GM18505 (cell line): ENCODE measurements around the gene NCAN.

ENCODE experiments used
- ATAC-seq: cut with Tn5 transposase; IDR thresholded peaks from one replicate; pipeline ENCODE4 v1.9.1; 2021; ENCODE audit not compliant: unreplicated experiment
- POLR2A ChIP-seq: IDR thresholded peaks from 4 replicates; pipeline ENCODE4 v1.6.1; 2011; ENCODE audit warnings: borderline replicate concordance; ENCODE audit not compliant: insufficient read depth, insufficient read length; ENCODE audit errors: extremely low read depth

The NCAN gene

DNA sequence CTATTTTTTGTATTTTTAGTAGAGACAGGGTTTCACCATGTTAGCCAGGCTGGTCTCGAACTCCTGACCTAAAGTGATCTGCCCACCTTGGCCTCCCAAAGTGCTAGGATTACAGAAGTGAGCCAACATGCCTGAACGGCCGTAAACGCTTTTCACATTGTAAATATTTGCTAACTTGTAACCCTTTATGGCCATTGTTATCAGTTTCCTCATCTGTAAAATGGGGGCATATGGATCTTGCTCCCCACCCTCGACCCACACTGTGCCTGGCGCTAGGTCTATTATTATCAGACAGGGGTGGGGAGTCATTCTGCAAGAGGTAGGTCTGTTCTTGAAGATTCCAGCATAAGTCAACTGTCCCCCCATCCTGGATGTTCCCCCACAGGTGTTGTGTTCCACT is 11.9 kb downstream of the NCAN start:
- no peak for ATAC-seq
- TF ChIP-seq POLR2A: no peak

DNA sequence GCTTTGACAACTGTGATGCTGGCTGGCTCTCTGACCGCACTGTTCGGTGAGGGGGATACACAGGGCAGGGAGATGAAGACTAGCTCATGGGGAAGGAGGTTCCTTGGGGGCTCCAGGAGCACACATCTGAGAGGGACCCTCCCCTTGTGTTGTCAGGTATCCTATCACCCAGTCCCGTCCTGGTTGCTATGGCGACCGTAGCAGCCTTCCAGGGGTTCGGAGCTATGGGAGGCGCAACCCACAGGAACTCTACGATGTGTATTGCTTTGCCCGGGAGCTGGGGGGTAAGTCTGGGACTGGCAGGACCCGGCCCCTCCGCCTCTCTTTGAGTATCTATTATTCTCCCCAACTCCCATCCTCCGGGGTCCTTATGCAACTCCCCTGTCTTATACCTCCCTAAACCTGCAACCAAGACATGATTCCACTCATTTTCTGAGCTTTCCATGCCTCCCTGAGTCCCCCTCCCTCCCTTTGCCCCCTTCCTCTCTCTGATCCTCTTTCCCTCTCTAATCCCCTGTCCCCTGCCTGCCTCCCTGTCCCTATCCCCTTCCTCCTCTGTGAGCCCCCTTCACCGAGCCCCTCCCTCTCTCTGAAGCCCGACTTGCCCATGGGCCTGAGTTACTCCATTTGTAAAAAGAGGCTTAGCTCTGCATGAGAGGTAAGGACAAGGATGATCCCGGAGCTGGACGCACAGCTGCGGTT is 12.5 kb downstream of the NCAN start:
- TF ChIP-seq POLR2A: no peak

DNA sequence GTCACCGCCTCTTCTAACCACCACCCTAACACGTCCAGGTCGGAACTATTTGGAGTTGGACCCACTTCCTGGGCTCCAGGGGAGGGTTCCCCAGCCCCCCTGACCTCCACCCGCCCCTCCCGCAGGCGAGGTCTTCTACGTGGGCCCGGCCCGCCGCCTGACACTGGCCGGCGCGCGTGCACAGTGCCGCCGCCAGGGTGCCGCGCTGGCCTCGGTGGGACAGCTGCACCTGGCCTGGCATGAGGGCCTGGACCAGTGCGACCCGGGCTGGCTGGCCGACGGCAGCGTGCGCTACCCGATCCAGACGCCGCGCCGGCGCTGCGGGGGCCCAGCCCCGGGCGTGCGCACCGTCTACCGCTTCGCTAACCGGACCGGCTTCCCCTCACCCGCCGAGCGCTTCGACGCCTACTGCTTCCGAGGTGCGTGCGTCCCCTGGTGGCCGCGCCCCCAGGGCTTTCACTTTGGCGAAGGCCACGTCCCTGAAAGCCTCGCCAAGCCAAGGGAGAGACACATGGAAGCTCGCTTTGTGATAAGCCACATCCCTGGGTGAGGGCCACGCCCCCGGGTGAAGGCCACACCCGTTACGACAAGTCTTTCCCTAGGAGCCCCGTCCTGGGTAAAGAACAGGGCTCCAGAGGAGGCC is 13.2 kb downstream of the NCAN start:
- ATAC-seq: peak; percentile 64
- no peak for TF ChIP-seq POLR2A

More for the DNA sequence above, 12.5 kb downstream of the NCAN start:
- peak; percentile 19 for ATAC-seq

DNA sequence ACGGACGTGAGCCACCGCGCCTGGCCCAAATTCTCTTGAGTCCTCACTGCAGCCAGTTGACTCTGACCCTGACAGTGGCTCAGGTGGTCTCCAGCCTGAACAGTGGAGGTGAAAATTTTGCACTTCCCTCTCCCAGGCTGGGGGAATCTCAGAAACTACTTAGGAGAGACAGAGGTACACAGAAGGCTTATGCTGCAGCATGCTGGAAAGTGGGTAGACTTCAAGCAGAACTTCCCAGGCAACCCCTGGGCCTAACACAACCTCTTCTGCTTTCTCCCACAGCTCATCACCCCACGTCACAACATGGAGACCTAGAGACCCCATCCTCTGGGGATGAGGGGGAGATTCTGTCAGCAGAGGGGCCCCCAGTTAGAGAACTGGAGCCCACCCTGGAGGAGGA is 14.4 kb downstream of the NCAN start:
- TF ChIP-seq POLR2A: no peak
- no peak for ATAC-seq

DNA sequence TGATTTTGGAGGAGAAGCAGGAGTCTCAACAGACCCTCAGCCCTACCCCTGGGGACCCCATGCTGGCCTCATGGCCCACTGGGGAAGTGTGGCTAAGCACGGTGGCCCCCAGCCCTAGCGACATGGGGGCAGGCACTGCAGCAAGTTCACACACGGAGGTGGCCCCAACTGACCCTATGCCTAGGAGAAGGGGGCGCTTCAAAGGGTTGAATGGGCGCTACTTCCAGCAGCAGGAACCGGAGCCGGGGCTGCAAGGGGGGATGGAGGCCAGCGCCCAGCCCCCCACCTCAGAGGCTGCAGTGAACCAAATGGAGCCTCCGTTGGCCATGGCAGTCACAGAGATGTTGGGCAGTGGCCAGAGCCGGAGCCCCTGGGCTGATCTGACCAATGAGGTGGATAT is 14.9 kb downstream of the NCAN start:
- TF ChIP-seq POLR2A: no peak
- no peak for ATAC-seq

DNA sequence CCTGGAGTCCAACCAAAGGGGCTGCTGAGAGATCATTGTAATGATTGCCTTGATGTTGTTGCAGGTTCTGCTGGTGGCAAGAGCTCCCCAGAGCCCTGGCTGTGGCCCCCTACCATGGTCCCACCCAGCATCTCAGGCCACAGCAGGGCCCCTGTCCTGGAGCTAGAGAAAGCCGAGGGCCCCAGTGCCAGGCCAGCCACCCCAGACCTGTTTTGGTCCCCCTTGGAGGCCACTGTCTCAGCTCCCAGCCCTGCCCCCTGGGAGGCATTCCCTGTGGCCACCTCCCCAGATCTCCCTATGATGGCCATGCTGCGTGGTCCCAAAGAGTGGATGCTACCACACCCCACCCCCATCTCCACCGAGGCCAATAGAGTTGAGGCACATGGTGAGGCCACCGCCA is 15.5 kb downstream of the NCAN start:
- no peak for ATAC-seq
- TF ChIP-seq POLR2A: no peak

DNA sequence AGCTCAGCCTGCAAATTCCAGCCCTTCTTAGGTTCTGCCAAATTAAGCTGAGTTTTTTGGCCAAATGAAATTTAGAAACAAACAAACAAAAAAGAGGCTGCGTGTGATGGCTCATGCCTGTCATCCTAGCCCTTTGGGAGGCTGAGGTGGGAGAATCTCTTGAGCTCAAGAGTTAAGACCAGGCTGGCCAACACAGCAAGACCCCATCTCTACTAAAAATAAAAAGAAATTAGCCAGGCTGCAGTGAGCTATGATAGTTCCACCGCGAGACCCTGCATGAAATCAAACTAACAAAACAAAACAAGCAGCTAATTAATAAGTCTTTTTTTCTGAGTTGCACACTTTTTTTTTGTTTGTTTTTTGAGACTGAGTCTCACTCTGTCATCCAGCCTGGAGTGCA is 17.9 kb downstream of the NCAN start:
- ATAC-seq: no peak
- TF ChIP-seq POLR2A: no peak

DNA sequence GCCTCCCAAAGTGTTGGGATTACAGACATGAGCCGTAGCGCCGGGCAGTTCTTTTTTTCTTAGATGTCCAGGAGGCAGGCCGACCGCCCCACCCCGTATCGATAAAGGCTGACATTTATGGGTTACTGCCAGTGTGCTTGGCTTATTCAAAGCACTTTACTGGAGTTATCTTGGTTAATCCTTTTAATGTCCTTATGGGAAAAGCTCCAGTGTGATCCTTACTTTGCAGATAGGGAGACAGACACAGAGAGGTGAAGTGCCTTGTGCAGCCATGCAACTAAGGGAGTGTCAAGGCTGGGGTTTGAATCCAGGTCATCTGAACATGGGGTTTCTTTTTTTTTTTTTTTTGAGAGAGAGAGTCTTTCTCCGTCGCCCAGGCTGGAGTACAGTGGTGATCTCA is 19.2 kb downstream of the NCAN start:
- ATAC-seq: no peak
- no peak for TF ChIP-seq POLR2A

DNA sequence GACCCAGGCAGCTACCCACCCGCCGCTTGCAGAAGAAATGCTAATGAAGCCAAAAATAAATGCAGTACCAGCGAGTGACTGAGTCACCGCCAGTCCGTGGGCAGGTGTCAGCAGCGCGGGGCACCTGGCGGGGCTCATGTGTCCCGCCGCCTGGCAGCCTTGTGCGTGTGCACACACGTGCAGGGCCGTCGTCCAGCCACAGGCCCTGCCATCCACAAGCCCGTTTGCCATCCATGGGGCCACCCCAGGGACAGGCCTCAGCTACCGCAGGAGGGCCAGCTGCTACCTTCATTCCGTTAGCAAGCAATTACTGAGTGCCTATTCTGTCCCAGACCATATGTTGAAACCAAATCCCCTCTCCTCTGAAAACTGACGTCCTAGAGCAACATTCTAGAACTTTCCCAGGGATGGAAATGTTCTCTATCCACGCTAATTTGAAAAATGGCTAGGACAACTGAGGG is 20.5 kb downstream of the NCAN start:
- ATAC-seq: no peak
- no peak for TF ChIP-seq POLR2A

DNA sequence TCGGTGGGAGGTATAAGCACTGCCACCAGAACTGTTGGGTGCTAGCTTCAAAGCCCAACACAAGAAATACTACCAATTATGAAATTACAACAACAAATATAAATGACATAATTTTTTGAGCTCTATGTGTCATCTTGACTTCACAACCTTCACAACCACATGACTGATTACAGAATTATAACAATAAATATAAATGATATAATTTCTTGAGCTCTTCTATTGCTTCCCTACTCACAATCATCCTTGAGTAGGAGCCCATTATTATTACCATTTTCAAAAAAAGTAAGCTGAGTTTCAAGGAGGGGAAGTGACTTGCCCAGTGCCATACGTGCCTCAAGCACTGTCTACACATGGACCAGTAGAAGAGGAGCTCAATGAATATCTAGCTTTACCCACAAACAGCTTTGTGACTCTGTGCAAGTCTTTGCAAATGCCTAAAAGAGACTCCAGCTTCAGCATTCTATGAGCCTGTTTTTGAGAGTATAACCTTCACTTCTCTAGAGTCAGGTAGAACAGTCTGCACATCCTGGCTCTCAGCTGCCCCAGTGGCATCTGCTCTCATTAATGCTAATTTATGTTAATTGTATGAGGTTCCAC is 22.6 kb downstream of the NCAN start:
- no peak for ATAC-seq
- no peak for TF ChIP-seq POLR2A

DNA sequence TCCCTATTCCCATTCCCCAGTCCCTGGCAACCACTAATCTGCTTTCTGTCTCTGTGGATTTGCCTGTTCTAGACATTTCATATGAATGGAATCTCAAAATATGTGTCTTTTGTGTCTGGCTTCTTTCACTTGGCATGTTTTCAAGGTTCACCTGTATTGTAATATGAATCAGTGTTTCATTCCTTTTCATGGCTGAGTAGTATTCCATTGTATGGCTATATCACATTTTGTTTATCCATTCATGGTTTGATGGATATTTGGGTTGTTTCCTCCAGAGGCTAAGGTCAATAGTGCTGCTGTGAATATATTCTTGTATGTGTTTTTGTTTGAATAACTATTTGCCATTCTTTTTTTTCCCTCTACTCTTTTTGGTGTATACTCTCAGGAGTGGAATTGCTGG is 24.4 kb downstream of the NCAN start:
- TF ChIP-seq POLR2A: no peak

DNA sequence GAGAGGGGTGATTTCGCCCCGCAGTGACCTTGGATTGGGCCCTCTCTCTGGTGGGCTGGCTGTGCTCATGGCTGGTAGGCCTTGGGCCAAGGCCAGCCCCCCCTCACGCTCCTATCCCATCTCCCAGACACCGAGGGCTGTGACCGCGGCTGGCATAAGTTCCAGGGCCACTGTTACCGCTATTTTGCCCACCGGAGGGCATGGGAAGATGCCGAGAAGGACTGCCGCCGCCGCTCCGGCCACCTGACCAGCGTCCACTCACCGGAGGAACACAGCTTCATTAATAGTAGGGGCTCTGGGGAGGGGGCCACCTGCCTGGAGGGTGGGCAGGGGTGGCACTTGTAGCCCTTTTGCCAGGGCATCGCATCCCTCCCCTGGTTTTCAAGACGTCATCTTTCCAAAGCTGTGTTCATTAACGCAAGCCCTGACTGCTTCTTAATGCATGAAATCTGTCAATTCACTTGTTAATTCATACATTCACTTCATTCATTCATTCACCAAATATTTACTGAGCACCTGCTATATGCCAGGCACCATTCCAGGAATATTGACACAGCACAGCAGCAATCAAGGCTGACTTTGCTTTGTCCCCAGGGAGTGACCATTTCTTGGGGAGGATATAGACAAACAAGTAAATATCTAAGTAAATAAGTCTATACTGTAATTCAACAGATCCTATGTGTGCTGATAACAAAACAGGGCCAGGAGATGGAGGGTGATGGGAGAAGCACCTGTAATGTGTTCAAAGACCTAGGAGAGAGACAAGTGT is 26.6 kb downstream of the NCAN start:
- no peak for ATAC-seq
- no peak for TF ChIP-seq POLR2A

More for the DNA sequence above, 24.4 kb downstream of the NCAN start:
- ATAC-seq: no peak

DNA sequence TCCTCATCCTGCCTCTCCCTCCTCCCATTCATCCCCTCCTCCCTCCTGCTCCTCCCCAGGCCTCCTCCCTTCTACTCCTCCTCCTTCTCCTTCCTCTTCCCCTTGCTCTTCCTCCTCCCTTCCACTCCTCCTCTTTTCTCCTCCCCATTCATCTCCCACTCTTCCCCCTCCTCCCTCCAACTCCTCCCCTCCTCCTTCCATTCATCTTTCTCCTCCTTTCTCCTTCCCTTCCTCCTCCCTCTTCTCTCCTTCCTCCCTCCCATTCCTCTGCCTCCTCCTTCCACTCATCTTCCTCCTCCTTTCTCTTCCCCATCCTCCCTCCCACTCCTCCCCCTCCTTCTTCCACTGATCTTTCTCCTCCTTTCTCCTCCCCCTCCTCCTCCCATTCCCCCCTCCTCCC is 27.9 kb downstream of the NCAN start:
- no peak for ATAC-seq
- no peak for TF ChIP-seq POLR2A
